GM19351 (cell line): ENCODE results near the gene CDH26.
A peak's percentile ranks its signal among the peaks of the same experiment; 100 is the strongest.

Source experiments
- ATAC-seq: cut with Tn5 transposase; IDR thresholded peaks from one replicate; pipeline ENCODE4 v1.9.1; 2021; ENCODE audit warnings: mild to moderate bottlenecking, moderate library complexity; ENCODE audit not compliant: unreplicated experiment

CDH26 gene

GRCh38 chr20:59958123-59958522 lies at the start of gene CDH26:
Gene CDH26, plus strand, starts transcription at chr20:59958423. Its CDS starts 304 bp downstream, at chr20:59958727.
- no peak for ATAC-seq

GRCh38 chr20:59908855-59909254 lies 49.4 kb upstream of the CDH26 start:
- no peak for ATAC-seq

- ATAC-seq, result no peak
These were observed 47.2 kb upstream of the CDH26 start for GRCh38 chr20:59911041-59911440.

GRCh38 chr20:59912609-59913008 lies 45.6 kb upstream of the CDH26 start:
- ATAC-seq, result no peak

GRCh38 chr20:59920944-59921343 lies 37.3 kb upstream of the CDH26 start:
- no peak for ATAC-seq

- ATAC-seq, result no peak
These were observed 34.7 kb upstream of the CDH26 start for GRCh38 chr20:59923514-59923913.

- ATAC-seq, result no peak
These were observed 32.9 kb upstream of the CDH26 start for GRCh38 chr20:59925359-59925758.

GRCh38 chr20:59925899-59926298 lies 32.3 kb upstream of the CDH26 start:
- ATAC-seq, result no peak

GRCh38 chr20:59931511-59932312 lies 26.5 kb upstream of the CDH26 start:
- no peak for ATAC-seq

- ATAC-seq, result no peak
These were observed 25.5 kb upstream of the CDH26 start for GRCh38 chr20:59932616-59933295.

GRCh38 chr20:59933296-59933848 lies 24.9 kb upstream of the CDH26 start, which contains the start of gene SYCP2:
Gene SYCP2, minus strand, starts transcription at chr20:59933637. Its CDS starts 11,224 bp downstream, at chr20:59922413.
- ATAC-seq, result no peak

GRCh38 chr20:59933849-59934585 lies 24.2 kb upstream of the CDH26 start:
- ATAC-seq, result peak; percentile 94

- ATAC-seq, result no peak
These were observed 22.6 kb upstream of the CDH26 start for GRCh38 chr20:59935457-59936185.

- ATAC-seq, result no peak
These were observed 21.8 kb upstream of the CDH26 start for GRCh38 chr20:59936409-59936808.

GRCh38 chr20:59937150-59937549 lies 21.1 kb upstream of the CDH26 start:
- ATAC-seq, result no peak

- ATAC-seq, result no peak
These were observed 20.0 kb upstream of the CDH26 start for GRCh38 chr20:59938221-59938620.

- no peak for ATAC-seq
These were observed 19.5 kb upstream of the CDH26 start for GRCh38 chr20:59938696-59939051.

- peak; percentile 7 for ATAC-seq
These were observed 19.0 kb upstream of the CDH26 start for GRCh38 chr20:59939052-59939878.

- peak; percentile 31 for ATAC-seq
These were observed 18.4 kb upstream of the CDH26 start for GRCh38 chr20:59939879-59940128.
